DOHH2 (cell line): Measurements from ENCODE around the gene DLEC1.
"Not testable (repeated sequence)": the region's sequence is repeated elsewhere in the genome, so short reads cannot be mapped to it uniquely, and the experiment has no call there.

Experiments used
- H3F3A ChIP-seq: fragments of 200-600 bp; sonication (generic), shearing (Covaris generic); 2 replicates; pipeline ENCODE4 v1.6.0; 2016; ENCODE audit warnings: antibody characterized with exemption, mild to moderate bottlenecking; ENCODE audit not compliant: control insufficient read depth, insufficient read depth
- H3K27ac ChIP-seq: fragments of 200-600 bp; sonication (generic); 2 replicates; pipeline ENCODE4 v1.5.1; 2014; ENCODE audit warnings: low read depth, mild to moderate bottlenecking, low read length, moderate library complexity
- H3K27me3 ChIP-seq: fragments of 200-600 bp; sonication (generic); 2 replicates; pipeline ENCODE4 v1.6.1; 2014; ENCODE audit warnings: mild to moderate bottlenecking, low read length, mixed read lengths; ENCODE audit not compliant: control insufficient read depth
- H3K36me3 ChIP-seq: fragments of 200-600 bp; sonication (generic); 2 replicates; pipeline ENCODE4 v1.6.1; 2014; ENCODE audit warnings: mild to moderate bottlenecking, low read length, moderate library complexity, mixed read lengths; ENCODE audit not compliant: control insufficient read depth
- H3K4me1 ChIP-seq: fragments of 200-600 bp; sonication (generic); 2 replicates; pipeline ENCODE4 v1.6.1; 2014; ENCODE audit warnings: mild to moderate bottlenecking, low read length, mixed read lengths; ENCODE audit not compliant: control insufficient read depth
- H3K4me2 ChIP-seq: fragments of 200-600 bp; sonication (generic); 2 replicates; pipeline ENCODE4 v1.6.0; 2014; ENCODE audit warnings: mild to moderate bottlenecking, low read length, moderate library complexity
- H3K4me3 ChIP-seq: fragments of 200-600 bp; sonication (generic); 2 replicates; pipeline ENCODE4 v1.5.1; 2014; ENCODE audit warnings: mild to moderate bottlenecking, low read length, mixed read lengths
- H3K79me2 ChIP-seq: fragments of 200-600 bp; sonication (generic); 2 replicates; pipeline ENCODE4 v1.6.1; 2014; ENCODE audit warnings: mild to moderate bottlenecking, low read length, mixed read lengths; ENCODE audit not compliant: control insufficient read depth
- H3K9me2 ChIP-seq: fragments of 200-600 bp; sonication (generic); replicated peaks from 2 replicates; pipeline ENCODE4 v1.6.1; 2014; ENCODE audit warnings: mild to moderate bottlenecking, low read length, mixed read lengths; ENCODE audit not compliant: control insufficient read depth
- H3K9me3 ChIP-seq: fragments of 200-600 bp; sonication (generic); 2 replicates; pipeline ENCODE4 v1.6.1; 2014; ENCODE audit warnings: antibody characterized with exemption, low read length, mixed read lengths; ENCODE audit not compliant: control insufficient read depth, insufficient read depth
- H4K20me1 ChIP-seq: fragments of 200-600 bp; sonication (generic); 2 replicates; pipeline ENCODE4 v1.6.0; 2014; ENCODE audit warnings: low read depth, mild to moderate bottlenecking, antibody characterized with exemption, low read length, moderate library complexity; ENCODE audit not compliant: control insufficient read depth, insufficient read depth
- EZH2phosphoT487 ChIP-seq: fragments of 200-600 bp; sonication (generic); IDR thresholded peaks from 2 replicates; pipeline ENCODE4 v1.6.1; 2017; ENCODE audit warnings: borderline replicate concordance, mild to moderate bottlenecking, antibody characterized with exemption, low read length, moderate library complexity, mixed read lengths
- TF ChIP-seq, protein P1 (sequence below): fragments of 200-600 bp; sonication (generic); IDR thresholded peaks from one replicate; pipeline ENCODE4 v1.5.1; 2014; ENCODE audit warnings: antibody characterized with exemption, mild to moderate bottlenecking, low read depth, low read length; ENCODE audit not compliant: poor library complexity, severe bottlenecking

Gene DLEC1

DNA sequence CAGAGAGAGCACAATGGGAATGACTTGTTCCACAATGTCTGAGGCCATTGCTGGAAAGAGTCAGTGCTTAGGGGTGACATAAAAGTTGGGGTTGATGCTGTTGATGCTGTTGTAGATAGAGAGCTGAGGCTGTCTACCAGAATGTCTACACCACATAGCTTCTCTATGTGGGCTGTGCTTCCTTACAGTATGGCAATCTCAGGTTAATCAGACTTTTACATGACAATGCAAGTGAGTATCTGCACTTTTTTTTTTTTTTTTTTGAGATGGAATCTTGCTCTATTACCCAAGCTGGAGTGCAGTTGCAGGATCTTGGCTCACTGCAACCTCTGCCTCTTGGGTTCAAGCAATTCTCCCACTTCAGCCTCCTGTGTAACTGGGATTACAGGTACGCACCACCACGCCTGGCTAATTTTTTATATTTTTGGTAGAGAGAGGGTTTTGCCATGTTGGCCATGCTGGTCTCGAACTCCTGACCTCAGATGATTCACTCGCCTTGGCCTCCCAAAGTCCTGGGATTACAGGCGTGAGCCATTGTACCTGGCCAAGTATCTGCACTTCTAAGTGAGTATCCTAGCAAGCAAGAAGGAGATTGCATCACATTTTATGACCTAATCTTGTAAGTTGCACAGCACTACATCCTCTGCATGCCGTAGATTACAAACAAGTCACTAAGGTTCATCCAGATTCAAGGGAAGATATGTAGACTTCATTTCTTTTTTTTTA, 28.7 kb downstream of the DLEC1 start:
- Histone ChIP-seq H3K79me2 (no peaks in the 10 kb centered on the region), H4K20me1 (no peaks in the 10 kb centered on the region), H3K27ac (no peak overlapping the region), H3K9me2 (no peaks in the 10 kb centered on the region), H3F3A (no peaks in the 10 kb centered on the region), H3K9me3 (no peaks in the 10 kb centered on the region), H3K4me1 (no peaks in the 10 kb centered on the region), H3K36me3 (no peaks in the 10 kb centered on the region), H3K4me2 (no peak overlapping the region), H3K4me3 (no peak overlapping the region), H3K27me3 (peaks cover 7% of the 10 kb centered on the region)
- no peak for TF ChIP-seq EZH2phosphoT487
- TF ChIP-seq, protein P1, sequence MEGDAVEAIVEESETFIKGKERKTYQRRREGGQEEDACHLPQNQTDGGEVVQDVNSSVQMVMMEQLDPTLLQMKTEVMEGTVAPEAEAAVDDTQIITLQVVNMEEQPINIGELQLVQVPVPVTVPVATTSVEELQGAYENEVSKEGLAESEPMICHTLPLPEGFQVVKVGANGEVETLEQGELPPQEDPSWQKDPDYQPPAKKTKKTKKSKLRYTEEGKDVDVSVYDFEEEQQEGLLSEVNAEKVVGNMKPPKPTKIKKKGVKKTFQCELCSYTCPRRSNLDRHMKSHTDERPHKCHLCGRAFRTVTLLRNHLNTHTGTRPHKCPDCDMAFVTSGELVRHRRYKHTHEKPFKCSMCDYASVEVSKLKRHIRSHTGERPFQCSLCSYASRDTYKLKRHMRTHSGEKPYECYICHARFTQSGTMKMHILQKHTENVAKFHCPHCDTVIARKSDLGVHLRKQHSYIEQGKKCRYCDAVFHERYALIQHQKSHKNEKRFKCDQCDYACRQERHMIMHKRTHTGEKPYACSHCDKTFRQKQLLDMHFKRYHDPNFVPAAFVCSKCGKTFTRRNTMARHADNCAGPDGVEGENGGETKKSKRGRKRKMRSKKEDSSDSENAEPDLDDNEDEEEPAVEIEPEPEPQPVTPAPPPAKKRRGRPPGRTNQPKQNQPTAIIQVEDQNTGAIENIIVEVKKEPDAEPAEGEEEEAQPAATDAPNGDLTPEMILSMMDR = no peak

DNA sequence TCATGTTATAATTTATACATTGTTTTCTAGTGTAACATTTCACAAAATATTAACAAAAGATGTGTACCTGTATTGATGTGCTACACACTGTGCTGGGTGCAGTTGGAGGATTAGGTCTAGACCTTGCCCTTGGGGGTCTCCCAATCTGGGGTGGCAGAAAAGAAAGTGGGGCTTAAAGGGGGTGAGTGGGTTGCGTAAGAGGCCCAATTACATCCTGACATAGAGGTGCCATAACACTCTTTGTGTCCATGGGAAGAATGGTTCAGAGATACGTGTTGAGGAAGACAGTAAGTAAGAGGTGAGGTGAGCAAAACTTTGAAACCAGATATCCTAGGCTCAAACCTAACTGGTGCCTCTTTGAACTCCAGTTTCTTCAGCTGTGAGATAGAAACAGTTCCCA, 31.0 kb downstream of the DLEC1 start:
- no peak overlapping the region for H3K27ac ChIP-seq
- no peaks in the 10 kb centered on the region for H3K79me2 ChIP-seq
- H3K4me2 ChIP-seq = no peak overlapping the region
- H3K27me3 ChIP-seq = peaks cover 7% of the 10 kb centered on the region
- H3K36me3 ChIP-seq = no peaks in the 10 kb centered on the region
- H3K4me3 ChIP-seq = no peak overlapping the region
- no peaks in the 10 kb centered on the region for H3F3A ChIP-seq
- H4K20me1 ChIP-seq = no peaks in the 10 kb centered on the region
- TF ChIP-seq, protein P1 = no peak
- TF ChIP-seq EZH2phosphoT487 = no peak
- H3K9me2 ChIP-seq = no peaks in the 10 kb centered on the region
- H3K9me3 ChIP-seq = no peaks in the 10 kb centered on the region
- H3K4me1 ChIP-seq = no peaks in the 10 kb centered on the region

GRCh38 chr3:38077073-38077472, 38.1 kb downstream of the DLEC1 start:
- not testable (repeated sequence) for H3F3A ChIP-seq, H3K9me2 ChIP-seq, H3K79me2 ChIP-seq, H3K4me3 ChIP-seq, H3K9me3 ChIP-seq, H3K4me2 ChIP-seq, H3K36me3 ChIP-seq, H3K27ac ChIP-seq, H4K20me1 ChIP-seq, H3K4me1 ChIP-seq, H3K27me3 ChIP-seq

DNA sequence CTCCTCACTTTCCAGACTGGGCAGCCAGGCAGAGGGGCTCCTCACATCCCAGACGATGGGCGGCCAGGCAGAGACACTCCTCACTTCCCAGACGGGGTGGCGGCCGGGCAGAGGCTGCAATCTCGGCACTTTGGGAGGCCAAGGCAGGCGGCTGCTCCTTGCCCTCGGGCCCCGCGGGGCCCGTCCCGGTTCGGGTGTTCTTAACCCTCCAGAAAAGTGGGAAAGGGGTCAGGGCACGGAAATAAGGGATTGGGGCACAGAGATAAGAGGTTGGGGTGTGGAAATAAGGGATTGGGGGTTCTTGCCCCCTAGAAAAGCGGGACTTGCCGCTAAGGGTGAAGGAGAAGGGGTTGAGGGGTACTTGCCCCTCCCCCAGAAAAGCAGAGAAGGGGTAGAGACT, 43.3 kb downstream of the DLEC1 start:
- not testable (repeated sequence) for H3K36me3 ChIP-seq, H3K9me2 ChIP-seq, H3K4me1 ChIP-seq, H3K4me3 ChIP-seq, H3K9me3 ChIP-seq, H3K4me2 ChIP-seq, H3F3A ChIP-seq, H3K27ac ChIP-seq, H4K20me1 ChIP-seq, H3K27me3 ChIP-seq, H3K79me2 ChIP-seq

GRCh38 chr3:38083254-38083653, 44.2 kb downstream of the DLEC1 start:
- not testable (repeated sequence) for H4K20me1 ChIP-seq, H3K27ac ChIP-seq, H3K9me3 ChIP-seq, H3K4me1 ChIP-seq, H3K4me2 ChIP-seq, H3K27me3 ChIP-seq, H3K9me2 ChIP-seq, H3F3A ChIP-seq, H3K79me2 ChIP-seq, H3K36me3 ChIP-seq, H3K4me3 ChIP-seq
